HUES6 (cell line): ENCODE measurements around the gene VWA8.
"Not testable (repeated sequence)": the region's sequence is repeated elsewhere in the genome, so short reads cannot be mapped to it uniquely, and the experiment has no call there.

Source experiments
- H3K27ac ChIP-seq: 2 replicates; pipeline ENCODE4 v1.7.0; 2013; ENCODE audit warnings: low read depth, mild to moderate bottlenecking, low read length, inconsistent platforms
- H3K27me3 ChIP-seq: 2 replicates; pipeline ENCODE4 v1.6.1; 2013; ENCODE audit warnings: low read length; ENCODE audit not compliant: control insufficient read depth, insufficient read depth
- H3K36me3 ChIP-seq: 2 replicates; pipeline ENCODE4 v1.6.1; 2013; ENCODE audit warnings: low read length; ENCODE audit not compliant: control insufficient read depth, insufficient read depth
- H3K4me1 ChIP-seq: 2 replicates; pipeline ENCODE4 v1.6.1; 2013; ENCODE audit warnings: low read length; ENCODE audit not compliant: control insufficient read depth, insufficient read depth
- H3K4me3 ChIP-seq: 2 replicates; pipeline ENCODE4 v1.5.1; 2013; ENCODE audit warnings: low read depth, low read length
- H3K9ac ChIP-seq: one replicate; pipeline ENCODE4 v1.6.1; 2013; ENCODE audit warnings: mild to moderate bottlenecking, low read length
- H3K9me3 ChIP-seq: 2 replicates; pipeline ENCODE4 v1.6.1; 2013; ENCODE audit warnings: low read depth, low read length; ENCODE audit not compliant: control insufficient read depth, insufficient read depth

The VWA8 gene

DNA sequence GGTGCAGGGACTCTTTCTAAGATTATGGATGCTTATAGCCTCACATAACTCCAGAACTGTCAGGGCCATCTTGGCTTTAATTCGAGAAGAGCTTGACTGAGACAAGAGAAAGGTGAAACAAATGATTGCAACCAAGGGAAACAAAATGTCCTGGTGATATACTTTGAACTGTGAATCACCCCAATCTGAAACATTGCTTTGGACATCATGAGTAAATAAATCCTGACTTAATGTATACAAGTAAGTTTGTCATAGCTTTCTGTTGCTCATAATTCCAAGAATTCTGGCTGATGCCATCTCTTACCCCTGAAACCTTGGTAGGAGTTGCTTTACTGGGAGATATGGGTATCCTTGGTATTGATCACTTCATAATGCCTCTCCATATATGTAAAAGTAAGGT, 5.8 kb upstream of the VWA8 start:
- Histone ChIP-seq H3K4me1 (peaks cover 3% of the 10 kb centered on the region), H3K9ac (no peak overlapping the region), H3K36me3 (no peaks in the 10 kb centered on the region), H3K4me3 (no peak overlapping the region), H3K27ac (no peak overlapping the region), H3K9me3 (no peaks in the 10 kb centered on the region), H3K27me3 (no peaks in the 10 kb centered on the region)

DNA sequence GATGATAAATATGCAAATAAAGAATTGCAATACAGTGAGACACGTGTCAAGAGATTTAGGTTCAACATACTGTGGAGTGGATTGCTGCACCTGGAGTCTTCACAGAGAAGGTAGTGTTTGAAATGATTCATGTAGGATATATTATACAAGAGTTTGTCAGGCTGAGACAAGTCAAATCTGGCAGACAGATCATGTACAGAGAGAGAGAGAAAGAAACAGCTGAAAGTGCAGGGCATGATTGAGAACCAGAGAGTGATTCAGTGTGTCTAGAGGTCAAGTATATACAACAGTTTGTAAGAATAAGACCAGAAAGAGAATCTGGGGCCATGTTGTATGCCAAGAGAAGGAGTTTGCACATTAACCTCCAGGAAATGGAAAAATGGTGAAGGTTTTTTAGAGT, 2.1 kb upstream of the VWA8 start:
- no peaks in the 10 kb centered on the region for H3K27me3 ChIP-seq
- H3K9me3 ChIP-seq, result no peaks in the 10 kb centered on the region

DNA sequence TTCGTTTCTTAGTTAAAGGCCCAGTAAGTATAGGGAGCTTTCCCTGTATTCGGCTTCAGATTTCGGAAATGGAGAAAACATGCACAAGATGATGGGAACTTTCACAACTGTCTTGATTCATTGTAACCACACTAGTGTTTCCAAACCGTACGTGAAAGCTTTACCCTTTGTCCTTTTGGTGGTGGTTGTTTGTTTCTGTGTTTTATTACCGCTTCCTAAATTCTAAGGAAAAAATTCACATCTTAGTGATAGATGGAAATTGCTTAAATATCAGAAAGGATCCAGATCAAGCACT, 504 bp upstream of the VWA8 start:
- no peaks in the 10 kb centered on the region for H3K36me3 ChIP-seq
- H3K4me3 ChIP-seq, result peak overlapping the region; percentile 90
- H3K27me3 ChIP-seq, result no peaks in the 10 kb centered on the region
- no peaks in the 10 kb centered on the region for H3K9me3 ChIP-seq
- H3K9ac ChIP-seq, result peak overlapping the region; percentile 90
- H3K27ac ChIP-seq, result peak overlapping the region; percentile 66
- H3K4me1 ChIP-seq, result peaks cover 11% of the 10 kb centered on the region

More for the DNA sequence above, 2.1 kb upstream of the VWA8 start:
- H3K4me3 ChIP-seq, result no peak overlapping the region
- H3K27ac ChIP-seq, result no peak overlapping the region
- peaks cover 11% of the 10 kb centered on the region for H3K4me1 ChIP-seq
- no peaks in the 10 kb centered on the region for H3K36me3 ChIP-seq
- H3K9ac ChIP-seq, result no peak overlapping the region

DNA sequence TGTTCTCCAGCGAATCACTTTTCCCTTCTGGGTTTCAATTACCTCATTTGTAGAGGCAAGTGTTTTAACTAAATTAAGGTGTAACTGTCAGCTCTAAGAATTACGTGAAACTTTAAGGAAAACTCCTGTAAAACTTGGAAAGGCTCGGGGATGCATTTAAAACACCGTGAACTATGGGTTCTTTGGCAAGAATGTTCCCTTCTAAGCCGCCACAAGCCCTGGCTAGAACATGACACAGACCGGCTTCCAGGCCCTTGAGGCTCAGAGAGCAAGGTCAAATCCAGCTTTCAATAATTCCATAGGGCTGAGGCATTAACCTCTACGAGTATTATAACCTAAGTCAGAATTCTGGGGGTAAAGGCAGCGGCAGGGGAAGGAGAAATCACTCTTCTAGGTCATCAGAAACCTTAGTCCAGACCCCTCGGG, 685 bp downstream of the VWA8 start:
- Histone ChIP-seq H3K4me1 (peaks cover 15% of the 10 kb centered on the region), H3K27me3 (no peaks in the 10 kb centered on the region), H3K9ac (peak overlapping the region; percentile 90), H3K4me3 (peak overlapping the region; percentile 90), H3K9me3 (no peaks in the 10 kb centered on the region), H3K27ac (peak overlapping the region; percentile 66), H3K36me3 (no peaks in the 10 kb centered on the region)

DNA sequence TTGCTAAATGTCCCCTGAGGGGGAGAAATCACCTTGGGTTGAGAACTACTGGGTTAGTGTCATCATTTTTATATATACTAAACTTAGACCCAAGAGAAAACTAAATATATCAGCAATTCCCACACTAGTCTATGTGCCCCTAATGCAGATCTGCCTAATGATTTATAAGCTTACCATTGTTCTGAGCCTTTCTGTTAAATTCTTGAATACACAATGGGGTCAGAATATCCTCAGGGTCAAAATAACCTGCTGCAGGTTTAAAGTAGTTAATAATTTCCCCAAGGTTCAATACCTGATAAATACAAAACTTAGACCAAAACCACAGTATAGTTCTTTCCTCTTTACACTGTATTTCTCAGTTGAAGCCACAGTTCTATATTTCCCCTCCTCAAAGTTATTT, 4.6 kb downstream of the VWA8 start:
- H3K36me3 ChIP-seq, result no peaks in the 10 kb centered on the region
- peaks cover 8% of the 10 kb centered on the region for H3K4me1 ChIP-seq
- H3K4me3 ChIP-seq, result no peak overlapping the region
- H3K27me3 ChIP-seq, result no peaks in the 10 kb centered on the region
- H3K27ac ChIP-seq, result no peak overlapping the region
- no peaks in the 10 kb centered on the region for H3K9me3 ChIP-seq
- no peak overlapping the region for H3K9ac ChIP-seq

DNA sequence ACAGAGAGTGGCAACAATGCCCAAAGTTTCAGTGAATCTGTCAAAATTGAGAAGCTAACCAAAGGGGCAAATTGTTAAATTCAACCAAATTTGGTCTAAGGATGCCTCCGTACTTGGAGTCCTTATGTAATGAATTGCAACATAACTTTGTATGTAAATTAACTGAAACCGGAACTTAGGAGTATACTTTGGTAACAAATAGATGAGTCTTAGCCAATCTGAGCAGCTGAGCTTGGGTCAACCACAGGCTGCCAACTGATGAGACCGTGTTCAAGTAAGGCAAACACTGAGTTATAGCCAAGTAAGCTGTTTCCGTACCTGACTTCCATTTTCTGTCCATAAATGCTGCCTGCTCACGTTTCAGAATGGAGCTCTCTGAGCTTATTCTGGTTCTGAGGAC, 5.3 kb downstream of the VWA8 start:
- Histone ChIP-seq H3K36me3 (no peaks in the 10 kb centered on the region), H3K27ac (no peak overlapping the region), H3K27me3 (no peaks in the 10 kb centered on the region)

DNA sequence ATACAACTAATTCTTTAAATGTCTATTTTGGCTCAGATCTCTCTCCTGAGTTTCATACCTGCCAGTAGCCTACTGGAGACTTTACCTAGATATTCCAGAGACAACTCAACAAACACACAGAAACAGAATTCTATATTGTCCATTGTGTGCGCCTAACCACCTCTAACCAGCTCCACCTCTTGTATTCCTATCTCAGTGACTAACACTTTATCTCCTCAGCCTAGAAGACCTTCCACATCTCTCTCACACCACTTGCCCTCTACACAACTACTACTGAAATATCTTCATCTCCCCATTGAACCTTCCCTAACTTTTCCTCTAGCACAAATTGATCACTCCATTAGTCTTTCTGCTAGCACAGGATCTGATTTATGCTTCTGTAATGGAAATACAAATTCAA, 6.7 kb downstream of the VWA8 start:
- no peaks in the 10 kb centered on the region for H3K27me3 ChIP-seq
- H3K36me3 ChIP-seq, result no peaks in the 10 kb centered on the region
- H3K27ac ChIP-seq, result no peak overlapping the region
- H3K9me3 ChIP-seq, result no peaks in the 10 kb centered on the region
- H3K4me1 ChIP-seq, result peaks cover 6% of the 10 kb centered on the region
- no peak overlapping the region for H3K4me3 ChIP-seq
- no peak overlapping the region for H3K9ac ChIP-seq

More for the DNA sequence above, 5.3 kb downstream of the VWA8 start:
- Histone ChIP-seq H3K4me3 (no peak overlapping the region), H3K9me3 (no peaks in the 10 kb centered on the region), H3K9ac (no peak overlapping the region), H3K4me1 (peaks cover 7% of the 10 kb centered on the region)

DNA sequence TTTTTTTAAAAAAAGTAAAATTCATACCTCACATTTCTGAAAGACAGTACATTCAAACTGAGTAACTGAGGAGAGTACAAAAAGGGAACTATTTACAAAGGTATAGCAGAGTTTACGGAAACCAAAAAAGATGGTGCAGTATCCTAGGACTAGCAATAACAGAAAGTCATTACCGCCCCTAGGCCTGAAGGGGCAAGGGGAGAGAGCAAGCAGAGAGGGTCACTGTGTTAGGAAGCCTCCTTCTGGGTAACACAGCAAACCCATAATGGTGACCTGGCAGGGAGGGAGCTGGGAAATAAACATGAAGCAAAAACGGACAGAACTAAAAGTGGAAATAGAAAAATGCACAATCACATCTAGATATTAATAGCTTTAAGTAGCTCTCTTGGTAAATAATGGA, 8.2 kb downstream of the VWA8 start:
- no peak overlapping the region for H3K9ac ChIP-seq
- peaks cover 4% of the 10 kb centered on the region; the same call in 1 of the 2 replicates for H3K4me1 ChIP-seq
- no peaks in the 10 kb centered on the region for H3K9me3 ChIP-seq
- H3K4me3 ChIP-seq, result no peak overlapping the region
- 0 out of 2 replicates have a peak, but pooled peaks cover 3% of the 10 kb centered on the region for H3K36me3 ChIP-seq
- no peak overlapping the region for H3K27ac ChIP-seq
- no peaks in the 10 kb centered on the region for H3K27me3 ChIP-seq

DNA sequence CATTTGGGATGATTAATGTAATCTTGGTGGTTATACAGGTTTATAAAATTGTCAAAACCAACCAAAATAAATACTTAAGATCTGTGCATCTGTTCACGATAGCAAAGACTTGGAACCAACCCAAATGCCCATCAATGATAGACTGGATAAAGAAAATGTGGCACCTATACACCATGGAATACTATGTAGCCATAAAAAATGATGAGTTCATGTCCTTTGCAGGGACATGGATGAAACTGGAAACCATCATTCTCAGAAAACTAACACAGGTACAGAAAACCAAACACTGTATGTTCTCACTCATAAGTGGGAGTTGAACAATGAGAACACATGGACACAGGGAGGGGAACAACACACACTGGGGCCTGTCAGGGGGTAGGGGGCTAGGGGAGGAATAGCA, 11.8 kb downstream of the VWA8 start:
- not testable (repeated sequence) for H3K4me1 ChIP-seq, H3K9me3 ChIP-seq, H3K27ac ChIP-seq, H3K36me3 ChIP-seq, H3K4me3 ChIP-seq, H3K9ac ChIP-seq, H3K27me3 ChIP-seq

DNA sequence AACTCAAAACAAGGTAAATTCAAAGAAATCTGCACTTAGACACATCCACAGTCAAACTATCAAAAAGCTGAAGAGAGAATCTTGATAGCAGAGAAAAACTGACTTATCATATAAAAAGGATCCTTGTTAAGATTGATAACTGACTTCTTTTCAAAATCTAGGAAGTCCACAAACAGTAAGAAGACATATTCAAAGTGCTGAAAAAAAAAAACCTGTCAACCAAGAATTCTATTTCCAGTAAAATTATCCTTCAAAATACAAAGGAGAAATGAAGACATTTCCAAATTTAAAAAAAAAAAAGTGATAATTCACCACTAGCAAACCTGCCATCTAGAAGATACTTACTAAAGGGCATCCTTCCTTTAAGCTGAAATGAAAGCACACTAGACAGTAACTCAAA, 15.0 kb downstream of the VWA8 start:
- H3K9ac ChIP-seq, result no peak overlapping the region
- H3K4me3 ChIP-seq, result no peak overlapping the region
- no peaks in the 10 kb centered on the region for H3K9me3 ChIP-seq
- H3K27me3 ChIP-seq, result no peaks in the 10 kb centered on the region
- no peak overlapping the region for H3K27ac ChIP-seq
- 0 out of 2 replicates have a peak, but pooled peaks cover 3% of the 10 kb centered on the region for H3K36me3 ChIP-seq
- peaks cover 9% of the 10 kb centered on the region for H3K4me1 ChIP-seq

DNA sequence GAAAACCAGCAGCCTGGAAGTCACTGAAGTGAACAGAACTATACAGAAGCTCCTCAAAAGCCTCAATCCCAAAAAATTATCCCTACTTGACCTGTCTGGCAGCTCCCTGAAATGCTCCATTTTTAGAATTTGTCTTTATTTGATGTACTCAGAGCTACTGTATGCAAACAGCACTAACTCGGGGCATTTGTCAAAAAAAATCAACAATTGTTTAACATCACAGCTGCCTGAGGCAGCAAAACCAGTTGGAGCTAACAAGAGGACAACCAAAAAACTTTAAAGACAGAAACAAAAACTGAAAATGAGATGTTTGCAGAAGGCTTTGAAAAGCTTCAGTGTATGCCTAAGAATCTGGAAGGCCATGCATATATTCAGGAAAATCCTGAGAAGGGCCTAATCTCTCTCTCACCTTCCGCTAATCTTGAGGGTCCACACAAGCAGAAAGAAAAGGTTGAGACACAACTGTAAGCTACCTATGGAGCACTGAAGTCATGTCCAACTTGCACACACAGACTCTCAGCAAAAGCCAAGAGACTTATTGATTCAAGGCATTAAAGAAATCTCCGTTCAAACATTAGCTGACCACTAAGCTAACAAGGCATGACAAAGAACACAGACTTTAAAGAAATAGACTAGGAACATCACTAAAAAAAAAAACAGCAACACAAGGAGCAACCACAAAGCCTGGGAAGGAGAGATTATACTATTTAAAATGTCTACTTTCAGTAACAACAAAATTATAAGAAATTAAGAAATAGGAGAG, 16.1 kb downstream of the VWA8 start:
- Histone ChIP-seq H3K36me3 (0 out of 2 replicates have a peak, but pooled peaks cover 3% of the 10 kb centered on the region), H3K27ac (no peak overlapping the region; the same call in 1 of the 2 replicates), H3K9me3 (no peaks in the 10 kb centered on the region), H3K9ac (no peak overlapping the region), H3K4me3 (no peak overlapping the region), H3K27me3 (no peaks in the 10 kb centered on the region), H3K4me1 (peaks cover 9% of the 10 kb centered on the region)
